ENCODE data around the gene ARHGEF28. TPM values are rescaled to one million over a fixed set of nuclear protein-coding genes. Genes with fewer than 3 reads are reported as not detected.

ARHGEF28 gene
- total RNA-seq, 1 donor from 2014 or later = 51.8 TPM

DNA sequence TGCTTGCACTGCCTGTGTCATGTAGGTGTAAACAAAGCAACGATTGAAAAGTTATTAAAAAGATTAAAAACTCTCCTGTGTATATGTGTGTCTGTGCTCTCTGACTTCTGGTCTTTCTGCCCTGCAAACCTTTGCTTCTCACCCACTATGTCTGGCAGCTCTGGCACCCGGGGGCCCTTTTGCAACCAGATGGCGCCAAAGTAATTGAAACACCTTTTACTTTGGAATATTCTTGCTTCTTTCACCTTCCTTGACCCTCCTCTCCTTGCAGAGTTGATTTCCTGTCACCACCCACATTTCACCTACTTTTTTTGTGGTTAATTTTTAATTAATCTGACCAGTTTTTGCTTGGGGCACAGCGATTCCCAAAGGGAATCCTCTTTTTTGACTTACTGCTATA is 275.5 kb downstream of the ARHGEF28 start:
- no peak for DNase-seq (ENCODE audit: low spot score)
- intact Hi-C loops (cut with DNase I) = loop anchor here (5.0 kb wide), 1 partner anchor 746 kb away; no protein-coding TSS in a partner anchor
- ATAC-seq = no peak

DNA sequence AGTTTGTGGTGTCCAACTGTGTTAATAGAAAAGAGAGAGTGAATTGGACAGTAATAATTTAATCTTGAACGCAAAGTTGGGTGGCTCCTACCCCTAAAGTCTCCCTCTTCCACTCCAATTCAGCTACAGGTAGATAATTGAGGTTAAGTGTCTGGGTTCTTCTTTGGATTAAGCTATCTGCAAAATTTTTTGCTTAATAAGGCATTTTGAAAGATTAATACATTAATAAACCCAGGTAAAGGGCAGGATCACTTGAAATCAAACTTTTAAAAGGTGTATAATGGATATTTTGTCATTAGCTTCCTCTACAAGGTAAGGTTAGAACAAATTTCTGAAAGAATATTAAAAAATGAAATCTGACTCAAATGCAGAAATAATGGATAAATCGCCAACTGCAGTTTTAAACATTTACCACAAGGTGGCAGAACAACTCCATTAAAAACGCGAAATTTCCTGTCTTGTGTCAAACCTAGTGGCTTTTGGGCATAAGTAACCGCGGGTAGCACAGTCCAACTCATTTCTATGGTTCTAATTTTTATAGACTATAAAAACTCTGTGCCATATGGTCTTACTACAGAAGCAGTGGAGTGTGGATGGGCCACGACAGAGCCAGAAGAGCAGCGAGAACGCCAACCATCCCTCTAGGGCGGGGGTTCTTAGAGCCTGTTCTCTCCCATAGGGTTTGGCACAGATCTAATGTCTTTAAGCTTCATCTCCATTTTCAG is 276.5 kb downstream of the ARHGEF28 start:
- no peak for DNase-seq (ENCODE audit: low spot score)
- ATAC-seq = peak; percentile 56
- intact Hi-C loops (cut with DNase I) = loop anchor here (5.0 kb wide), 1 partner anchor 745 kb away; no protein-coding TSS in a partner anchor

DNA sequence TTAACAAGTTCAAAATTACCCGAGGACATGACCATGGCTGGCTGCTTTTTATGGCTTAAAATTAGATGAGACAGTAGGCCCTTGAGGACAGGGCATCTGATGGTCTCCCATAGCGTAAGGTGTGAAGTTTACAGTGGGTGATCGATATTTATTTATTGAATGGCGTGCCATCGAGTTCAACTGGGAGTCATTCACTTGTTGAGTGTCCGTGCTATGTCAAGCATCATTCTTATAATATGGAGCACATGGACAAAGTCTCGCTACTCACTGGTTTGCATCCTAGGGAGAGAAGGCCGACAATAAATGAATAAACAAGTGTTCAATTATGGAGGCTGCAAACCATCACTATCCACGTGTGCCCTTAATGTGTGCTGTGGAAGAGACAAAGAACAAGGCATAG is 277.2 kb downstream of the ARHGEF28 start:
- DNase-seq (ENCODE audit: low spot score) (no peak), ATAC-seq (no peak)
- intact Hi-C loops (cut with DNase I) = loop anchor here (5.0 kb wide), 1 partner anchor 744 kb away; no protein-coding TSS in a partner anchor

DNA sequence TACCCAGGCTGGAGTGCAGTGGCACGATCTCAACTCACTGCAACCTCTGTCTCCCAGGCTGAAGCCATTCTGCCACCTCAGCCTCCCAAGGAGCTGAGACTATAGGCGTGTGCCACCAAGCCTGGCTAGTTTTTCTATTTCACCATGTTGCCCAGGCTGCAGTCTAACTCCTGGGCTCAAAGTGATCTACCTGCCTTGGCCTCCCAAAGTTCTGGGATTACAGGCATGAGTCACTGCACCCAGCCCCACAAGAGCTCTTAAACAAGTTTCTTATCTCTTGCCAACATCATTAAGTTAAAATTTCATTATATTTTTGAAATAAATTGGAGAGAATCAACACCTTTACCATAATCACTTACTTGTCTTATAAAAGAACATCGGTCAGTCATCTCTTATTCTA is 280.3 kb downstream of the ARHGEF28 start:
- ATAC-seq = no peak
- DNase-seq (ENCODE audit: low spot score) = no peak
- intact Hi-C loops (cut with DNase I) = no loop called here

DNA sequence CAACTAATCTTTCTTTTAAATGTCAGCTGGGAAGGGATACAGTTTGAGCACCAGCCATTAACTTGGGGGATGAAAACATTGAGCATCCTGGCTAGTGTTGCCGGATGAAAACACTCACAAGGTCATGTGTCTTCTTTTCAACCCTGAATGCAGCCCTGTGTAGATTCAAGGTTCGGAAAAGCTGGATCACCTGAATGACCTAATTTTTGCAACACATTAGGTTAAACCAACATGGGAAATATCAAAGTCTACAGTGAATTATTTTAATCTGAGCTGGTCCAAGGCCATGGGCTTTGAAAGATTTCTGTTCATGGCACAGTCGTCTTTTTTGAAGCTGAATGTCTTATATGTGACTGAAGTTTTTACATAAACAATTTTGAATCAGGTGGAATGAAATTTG is 281.2 kb downstream of the ARHGEF28 start:
- DNase-seq (ENCODE audit: low spot score) (no peak), ATAC-seq (no peak)
- intact Hi-C loops (cut with DNase I) = no loop called here

DNA sequence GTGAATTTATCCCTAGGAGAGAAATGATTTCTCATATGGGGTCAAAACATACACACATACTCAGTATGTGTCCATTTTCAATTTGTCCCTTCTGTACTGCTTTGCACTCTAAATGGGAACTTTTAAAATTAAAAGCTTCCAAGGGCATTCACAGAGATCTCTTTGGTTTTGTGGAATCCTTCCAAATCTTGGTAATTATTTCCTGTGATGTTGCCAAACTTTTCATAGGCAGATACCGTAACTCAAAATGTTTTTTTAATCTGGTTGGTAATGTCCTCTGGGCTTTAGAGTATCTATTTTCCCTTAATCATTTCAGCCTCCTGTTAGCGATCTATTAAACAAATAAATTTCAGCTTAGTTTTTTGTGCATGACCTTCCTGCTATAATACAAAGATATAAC is 282.4 kb downstream of the ARHGEF28 start:
- no peak for DNase-seq (ENCODE audit: low spot score)
- ATAC-seq = no peak
- intact Hi-C loops (cut with DNase I) = no loop called here

DNA sequence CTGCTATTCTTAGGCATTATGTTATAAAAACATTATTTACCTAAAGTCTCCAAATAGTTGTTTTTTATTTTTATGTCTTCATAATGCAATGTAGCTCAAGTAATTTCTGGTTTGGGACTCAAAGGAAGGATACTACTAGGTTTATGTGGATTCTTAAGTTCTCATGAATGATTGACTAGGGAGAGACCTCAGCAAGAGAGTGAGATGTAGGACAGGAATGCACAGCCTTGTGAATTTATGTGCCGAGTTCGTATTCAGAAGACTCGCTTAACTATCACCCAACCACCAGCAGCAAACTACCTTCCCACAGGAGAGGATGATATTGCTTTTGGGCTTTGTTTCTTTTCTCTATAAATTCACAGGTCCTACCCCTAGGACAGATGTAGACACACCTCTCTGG is 282.9 kb downstream of the ARHGEF28 start:
- no peak for ATAC-seq
- intact Hi-C loops (cut with DNase I) = no loop called here

DNA sequence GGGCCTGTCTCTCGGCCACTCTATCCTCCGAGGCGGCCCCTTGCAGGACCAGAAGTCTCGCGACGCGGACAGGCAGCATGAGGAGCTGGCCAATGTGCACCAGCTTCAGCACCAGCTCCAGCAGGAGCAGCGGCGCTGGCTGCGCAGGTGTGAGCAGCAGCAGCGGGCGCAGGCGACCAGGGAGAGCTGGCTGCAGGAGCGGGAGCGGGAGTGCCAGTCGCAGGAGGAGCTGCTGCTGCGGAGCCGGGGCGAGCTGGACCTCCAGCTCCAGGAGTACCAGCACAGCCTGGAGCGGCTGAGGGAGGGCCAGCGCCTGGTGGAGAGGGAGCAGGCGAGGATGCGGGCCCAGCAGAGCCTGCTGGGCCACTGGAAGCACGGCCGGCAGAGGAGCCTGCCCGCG is 283.5 kb downstream of the ARHGEF28 start:
- DNase-seq (ENCODE audit: low spot score) = no peak
- ATAC-seq = no peak
- intact Hi-C loops (cut with DNase I) = no loop called here

More for the DNA sequence above, 282.9 kb downstream of the ARHGEF28 start:
- no peak for DNase-seq (ENCODE audit: low spot score)

DNA sequence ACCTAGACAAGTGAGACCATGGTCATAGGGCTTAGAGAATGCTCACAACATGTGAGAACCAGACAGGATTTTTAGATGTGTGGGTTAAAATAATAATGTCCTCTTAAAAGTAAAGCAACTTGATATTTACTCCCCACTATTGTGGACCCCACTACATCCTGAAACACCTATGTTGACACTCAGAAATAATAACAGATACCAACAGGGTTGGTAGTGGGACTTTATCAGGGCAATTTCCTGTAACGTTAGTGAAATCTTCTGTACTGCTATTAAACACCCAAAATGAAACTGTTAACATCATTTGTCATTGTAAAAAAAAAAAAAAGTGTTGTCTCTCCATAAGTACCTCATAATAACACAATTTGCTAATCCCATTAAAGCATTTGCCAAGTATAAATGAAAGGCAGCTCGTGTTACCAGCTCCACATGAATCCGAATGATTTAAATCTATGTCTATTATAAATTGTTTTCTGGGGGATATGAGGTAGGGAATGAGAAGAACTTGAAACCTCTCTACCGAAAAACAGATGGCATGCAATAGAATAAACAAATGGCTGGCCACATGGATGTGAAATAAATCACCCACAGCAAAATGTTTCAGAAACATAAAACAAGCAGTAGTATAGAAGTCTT is 285.9 kb downstream of the ARHGEF28 start:
- intact Hi-C loops (cut with DNase I) = no loop called here
- ATAC-seq (no peak), DNase-seq (ENCODE audit: low spot score) (no peak)

DNA sequence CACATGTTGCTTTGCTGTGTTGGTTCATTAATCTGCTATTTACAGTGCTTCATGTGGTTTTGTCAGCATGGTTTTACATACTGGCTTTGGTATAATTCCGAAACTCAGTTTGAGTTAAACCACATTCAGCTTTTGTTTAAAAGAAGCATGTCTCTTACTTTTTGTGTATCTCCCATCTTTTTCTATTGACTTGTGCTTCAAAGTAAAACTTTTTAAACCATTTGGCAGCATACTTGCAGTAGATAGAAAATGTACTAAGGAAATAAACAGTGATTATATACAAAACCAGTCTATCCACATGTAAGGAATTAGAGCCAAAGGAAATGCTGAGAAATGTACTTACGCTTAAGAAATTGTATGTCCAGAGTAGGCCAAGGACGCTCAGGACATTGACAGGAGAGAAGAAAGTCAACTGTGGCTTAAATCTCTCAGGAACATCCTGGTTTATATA is 286.9 kb downstream of the ARHGEF28 start:
- DNase-seq (ENCODE audit: low spot score) (no peak), ATAC-seq (no peak)

DNA sequence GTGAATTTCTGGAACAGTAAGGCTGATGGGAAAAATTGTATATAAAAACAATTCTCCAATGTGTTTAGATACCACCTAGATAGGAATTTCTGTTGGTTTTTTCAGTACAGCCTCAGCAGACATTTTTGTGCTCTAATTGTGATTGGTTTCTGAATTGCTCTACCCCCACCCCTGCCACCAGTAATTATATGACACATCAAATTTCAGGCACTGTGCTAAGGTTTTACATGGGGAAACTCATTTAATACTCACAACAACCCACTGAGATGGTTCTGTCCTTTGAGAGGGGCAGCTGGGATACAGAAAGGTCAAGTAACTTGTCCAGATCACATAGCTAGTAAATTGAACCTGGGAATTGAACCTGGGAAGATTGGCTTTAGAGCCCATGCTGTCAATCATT is 288.0 kb downstream of the ARHGEF28 start:
- no peak for DNase-seq (ENCODE audit: low spot score)
- no peak for ATAC-seq
- intact Hi-C loops (cut with DNase I) = no loop called here

More for the DNA sequence above, 286.9 kb downstream of the ARHGEF28 start:
- intact Hi-C loops (cut with DNase I) = no loop called here

DNA sequence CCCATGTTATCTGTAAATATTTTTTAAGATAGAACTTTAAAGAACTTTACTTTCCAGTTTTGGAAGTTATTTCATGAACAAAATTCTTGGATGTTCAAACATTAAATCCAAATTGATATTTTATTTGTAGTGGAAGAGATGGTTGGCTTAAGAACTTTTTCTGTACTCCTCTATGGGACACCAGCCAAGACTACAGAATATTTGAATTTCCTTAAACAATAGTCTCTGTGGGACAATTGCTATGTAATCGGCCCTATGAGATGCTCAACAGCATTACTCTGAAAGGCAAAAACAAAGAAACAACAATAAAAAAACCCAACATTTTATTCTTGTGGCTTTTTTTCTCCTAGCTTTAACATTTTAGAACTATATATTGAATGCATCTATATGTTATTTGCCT is 289.3 kb downstream of the ARHGEF28 start:
- no peak for ATAC-seq
- no peak for DNase-seq (ENCODE audit: low spot score)
- intact Hi-C loops (cut with DNase I) = no loop called here

DNA sequence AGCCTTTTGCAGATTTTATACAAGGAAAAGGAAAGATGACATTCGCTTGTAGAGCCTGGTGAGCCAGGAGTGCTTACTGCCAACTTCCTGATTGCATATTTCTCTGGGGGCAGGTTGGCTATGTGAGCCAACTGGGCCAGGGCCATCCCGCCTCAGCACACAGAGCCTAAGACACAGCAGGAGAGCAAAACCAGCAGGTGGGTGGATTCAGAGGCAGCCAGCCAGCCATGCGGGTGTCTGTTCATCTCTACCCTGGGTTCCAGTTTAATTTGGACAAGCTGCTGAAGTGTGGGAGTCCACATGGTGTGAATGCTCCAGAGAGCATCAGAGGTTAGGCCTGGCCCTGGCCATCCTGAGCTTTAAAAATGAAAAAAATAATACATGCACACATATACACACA is 291.4 kb downstream of the ARHGEF28 start:
- intact Hi-C loops (cut with DNase I) = no loop called here
- ATAC-seq (peak; percentile 78), DNase-seq (ENCODE audit: low spot score) (no peak)

DNA sequence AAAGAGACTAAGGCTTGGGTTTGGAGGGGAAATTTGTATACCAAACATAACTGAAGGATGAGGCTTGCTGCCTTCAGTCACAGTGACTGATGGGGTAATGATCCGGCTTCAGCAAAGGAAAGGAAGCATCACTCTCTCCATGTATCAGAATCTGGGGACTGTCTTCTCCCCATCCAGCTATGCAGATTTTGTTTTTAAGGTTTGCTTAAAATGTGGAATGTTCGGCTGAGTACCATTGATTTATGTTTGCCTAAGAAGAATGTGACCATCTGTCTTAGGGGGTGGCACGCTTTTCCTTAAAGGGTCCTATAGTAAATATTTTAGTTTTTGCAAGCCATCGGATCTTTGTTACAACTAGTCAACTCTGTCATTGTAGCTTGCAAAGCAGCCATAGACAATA is 291.9 kb downstream of the ARHGEF28 start:
- DNase-seq (ENCODE audit: low spot score) = no peak
- intact Hi-C loops (cut with DNase I) = no loop called here
- ATAC-seq = no peak

DNA sequence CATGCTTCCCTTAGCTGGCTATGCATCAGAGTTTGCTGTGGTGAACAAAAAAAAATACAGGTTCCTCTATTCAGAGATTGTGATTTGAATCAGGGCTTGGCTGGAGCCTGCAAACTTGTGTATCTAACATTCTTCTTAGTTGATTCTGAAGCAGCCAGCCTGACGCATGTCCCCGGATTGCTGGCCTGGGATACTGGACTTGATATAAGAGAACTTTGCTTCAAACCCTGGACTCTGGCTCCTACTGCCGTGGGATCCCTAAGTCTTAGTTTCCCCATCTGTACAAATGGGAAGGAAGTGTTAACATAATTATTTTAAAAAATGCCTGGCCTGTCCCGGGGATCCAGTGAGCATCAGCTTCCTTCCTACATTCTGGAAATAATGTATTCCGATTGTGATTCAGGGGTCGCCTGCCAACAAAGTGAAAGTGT is 292.8 kb downstream of the ARHGEF28 start:
- intact Hi-C loops (cut with DNase I) = no loop called here
- no peak for DNase-seq (ENCODE audit: low spot score)

DNA sequence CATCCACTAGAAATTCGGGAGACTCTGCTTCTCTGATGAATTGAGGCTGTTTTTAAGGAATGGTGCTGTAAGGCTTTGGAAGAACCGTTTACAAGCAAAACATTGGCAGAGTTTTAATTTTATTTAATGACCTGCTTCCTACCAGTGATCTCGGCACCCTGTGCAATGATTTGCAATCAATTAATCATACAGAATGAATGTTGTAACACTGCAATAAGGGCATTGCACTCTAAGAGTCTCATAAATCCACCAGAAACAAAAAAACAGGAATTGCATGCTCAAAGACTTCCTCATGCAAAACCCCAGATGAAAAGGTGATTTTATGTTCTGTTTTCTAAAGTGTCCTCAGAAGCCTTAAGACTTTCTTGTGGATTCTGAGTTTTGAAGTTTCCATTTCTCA is 295.7 kb downstream of the ARHGEF28 start:
- ATAC-seq (no peak), DNase-seq (ENCODE audit: low spot score) (no peak)
- intact Hi-C loops (cut with DNase I) = no loop called here

More for the DNA sequence above, 292.8 kb downstream of the ARHGEF28 start:
- ATAC-seq = peak; percentile 36

DNA sequence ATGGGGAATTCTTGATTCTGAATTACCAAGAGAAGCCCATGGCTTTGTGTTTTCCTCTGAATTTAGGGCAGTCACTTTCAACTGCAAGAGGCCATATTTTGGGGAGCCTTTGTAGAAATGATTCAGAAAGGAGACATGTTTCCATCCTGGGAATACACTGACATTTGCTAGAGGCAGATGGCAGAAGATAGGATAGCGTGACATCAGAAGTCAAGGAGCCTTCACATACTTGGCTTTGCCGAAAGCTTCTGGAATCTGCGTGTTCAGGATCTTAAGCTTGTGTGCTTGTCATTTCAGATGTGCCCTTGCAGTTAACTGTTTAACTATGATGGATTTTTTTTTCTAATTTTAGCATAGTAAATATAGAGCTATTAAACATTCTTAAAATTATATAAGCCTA is 296.2 kb downstream of the ARHGEF28 start:
- intact Hi-C loops (cut with DNase I) = no loop called here
- DNase-seq (ENCODE audit: low spot score) (no peak), ATAC-seq (no peak)

DNA sequence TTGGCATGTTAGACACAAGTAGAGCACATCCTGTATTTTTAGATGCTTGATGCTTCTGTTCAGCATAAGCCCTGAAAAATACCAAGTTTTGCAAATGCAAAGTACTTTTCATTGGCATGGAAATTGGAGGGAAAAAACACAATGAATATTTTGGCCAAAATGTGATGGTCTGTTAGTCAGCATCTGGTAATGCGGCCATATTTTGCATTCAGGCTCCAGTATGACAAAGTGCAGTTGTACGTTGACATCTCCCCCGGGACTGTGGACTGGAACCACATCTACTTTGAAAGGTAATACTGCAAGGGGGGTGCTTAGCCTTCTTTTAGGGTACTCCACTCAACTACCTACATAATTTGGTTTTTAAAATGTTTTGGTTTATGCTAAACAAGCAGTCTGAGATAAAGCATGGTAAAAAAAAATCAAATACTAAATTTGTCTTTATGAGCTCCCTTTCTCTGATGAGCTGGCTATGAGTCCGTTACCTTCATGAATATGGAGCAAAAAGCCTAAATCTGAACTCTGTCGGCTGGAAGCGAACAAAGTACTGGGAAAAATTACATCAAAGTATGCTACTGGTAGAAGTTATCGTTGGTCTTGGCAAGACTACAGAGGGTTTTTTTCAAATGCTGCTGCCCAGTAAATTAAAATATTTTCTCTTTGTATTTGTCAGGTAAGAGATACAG is 297.0 kb downstream of the ARHGEF28 start:
- no peak for ATAC-seq
- intact Hi-C loops (cut with DNase I) = no loop called here

DNA sequence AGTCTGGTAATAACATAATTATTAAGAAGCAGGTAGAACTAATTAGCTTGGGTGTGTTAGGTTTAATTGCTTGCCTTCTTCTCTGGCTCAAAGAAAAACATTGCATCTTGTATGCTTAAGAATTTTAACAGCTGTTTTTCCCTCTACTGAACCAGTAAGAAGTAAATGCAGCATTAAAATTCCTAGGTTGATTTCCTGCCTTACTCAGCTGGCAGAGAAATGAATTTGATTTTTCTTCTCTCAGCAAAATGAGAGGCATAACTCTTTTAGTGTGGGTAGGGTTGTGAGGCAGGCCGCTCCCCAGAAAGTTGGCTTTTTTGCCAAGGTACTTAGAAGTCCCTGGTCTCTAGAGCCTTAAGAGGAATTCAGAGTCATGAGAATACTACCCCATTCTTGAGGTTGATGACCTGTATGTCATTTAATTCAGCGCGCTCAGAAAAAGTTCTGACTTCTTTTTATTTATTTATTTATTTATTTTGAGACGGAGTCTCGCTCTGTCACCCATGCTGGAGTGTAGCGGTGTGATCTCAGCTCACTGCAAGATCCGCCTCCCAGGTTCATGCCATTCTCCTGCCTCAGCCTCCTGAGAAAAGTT is 302.6 kb downstream of the ARHGEF28 start:
- intact Hi-C loops (cut with DNase I) = no loop called here
- ATAC-seq (no peak), DNase-seq (ENCODE audit: low spot score) (no peak)

More for the DNA sequence above, 297.0 kb downstream of the ARHGEF28 start:
- no peak for DNase-seq (ENCODE audit: low spot score)

DNA sequence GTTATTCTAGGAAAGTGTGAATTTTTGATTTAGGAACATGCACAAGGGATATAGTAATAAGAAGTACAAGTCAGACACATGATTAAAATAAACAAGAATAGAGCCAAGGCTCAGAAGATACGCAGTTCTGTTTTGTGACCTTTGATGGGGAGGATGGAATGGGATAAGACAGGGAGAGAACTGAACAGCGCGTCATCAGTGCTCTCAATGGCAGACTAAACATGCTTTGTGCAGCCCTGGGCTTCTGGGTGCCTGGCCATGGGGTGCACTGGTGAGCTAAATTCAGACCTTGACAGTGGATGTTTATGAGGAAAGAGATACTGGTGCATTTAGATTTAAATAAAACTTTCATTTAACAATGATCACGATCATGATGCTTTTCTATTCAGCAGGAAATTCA is 309.7 kb downstream of the ARHGEF28 start:
- DNase-seq (ENCODE audit: low spot score) = no peak
- intact Hi-C loops (cut with DNase I) = no loop called here

More for the DNA sequence above, 309.7 kb downstream of the ARHGEF28 start:
- ATAC-seq = no peak

Measured in sciatic nerve (tissue), 2 donors.